GM20000 (cell line): ENCODE data around the gene CDH9.

Source experiments
- DNase-seq: peaks from one replicate; pipeline ENCODE4 v3.0.0; 2012; ENCODE audit warnings: low spot score
- CTCF ChIP-seq: IDR thresholded peaks from 2 replicates; pipeline ENCODE4 v1.5.1; 2012; ENCODE audit warnings: mild to moderate bottlenecking, control low read depth; ENCODE audit errors: extremely low read depth, missing control alignments

The CDH9 gene

GRCh38 chr5:26955161-26955560 lies 83.2 kb downstream of the CDH9 start:
- no peak for TF ChIP-seq CTCF
- no peak for DNase-seq

DNA sequence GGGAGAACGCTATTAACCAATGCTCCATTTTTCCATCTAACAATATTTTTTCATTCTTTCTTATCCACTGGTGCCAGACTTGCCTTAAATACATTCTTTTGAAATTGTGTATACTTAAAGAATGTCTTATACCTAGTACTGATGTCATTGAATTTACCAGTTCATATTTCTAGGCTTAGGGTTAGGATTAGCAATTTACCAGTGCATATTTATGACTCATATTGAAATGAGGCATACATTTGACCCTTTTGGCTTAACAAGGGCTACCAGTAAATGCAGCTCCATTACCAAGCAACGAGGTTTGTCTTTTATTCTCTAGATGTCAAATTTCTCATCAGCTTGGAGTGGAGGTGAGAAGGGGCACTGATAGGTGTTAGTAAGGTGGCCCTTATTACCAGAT lies 89.5 kb downstream of the CDH9 start:
- no peak for TF ChIP-seq CTCF
- no peak for DNase-seq

DNA sequence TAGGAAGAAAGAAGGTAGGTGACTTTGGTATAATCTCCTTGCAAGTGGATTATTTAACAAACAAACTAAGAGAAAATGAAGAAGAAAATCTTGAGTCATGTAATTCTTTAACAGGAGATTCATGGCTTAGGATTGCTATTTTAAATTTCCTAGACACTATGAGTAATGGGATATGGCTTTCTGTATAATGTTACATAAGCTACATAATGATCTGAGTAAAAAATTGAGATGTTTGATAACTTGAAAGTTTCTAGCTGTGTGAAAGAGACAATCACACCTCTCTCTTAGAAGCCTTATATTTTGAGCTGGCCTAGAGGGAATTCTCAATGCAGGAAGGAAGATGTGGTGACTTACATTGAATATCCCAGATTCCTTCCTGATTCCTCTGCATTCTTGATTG lies 92.5 kb downstream of the CDH9 start:
- DNase-seq = no peak
- no peak for TF ChIP-seq CTCF

GRCh38 chr5:26942481-26942880 lies 95.9 kb downstream of the CDH9 start:
- no peak for DNase-seq
- TF ChIP-seq CTCF = no peak

DNA sequence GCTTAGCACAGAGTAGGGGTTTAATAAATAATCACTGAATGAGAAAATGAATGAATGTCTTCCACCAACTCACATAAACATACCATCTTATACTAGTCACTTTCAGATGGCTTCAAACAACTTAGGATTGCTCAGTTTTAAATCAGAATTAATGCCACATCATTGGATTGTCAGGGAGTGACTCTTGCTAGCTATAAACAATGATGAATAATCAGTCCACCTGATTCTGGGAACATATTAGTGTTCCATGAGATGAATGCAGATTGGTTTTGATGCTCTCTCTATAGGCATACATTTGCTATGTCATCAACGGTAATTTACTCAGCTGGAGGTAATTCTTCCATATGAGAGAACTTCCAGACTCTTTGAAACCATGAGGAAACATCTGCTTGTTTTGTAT lies 97.4 kb downstream of the CDH9 start:
- no peak for DNase-seq
- no peak for TF ChIP-seq CTCF

GRCh38 chr5:26932238-26932637 lies 106.1 kb downstream of the CDH9 start:
- TF ChIP-seq CTCF = no peak
- DNase-seq = no peak

- TF ChIP-seq CTCF = no peak
- no peak for DNase-seq
These were observed 116.9 kb downstream of the CDH9 start for GRCh38 chr5:26921439-26921838.
